ENCODE measurements around the gene ZFY.

DNA sequence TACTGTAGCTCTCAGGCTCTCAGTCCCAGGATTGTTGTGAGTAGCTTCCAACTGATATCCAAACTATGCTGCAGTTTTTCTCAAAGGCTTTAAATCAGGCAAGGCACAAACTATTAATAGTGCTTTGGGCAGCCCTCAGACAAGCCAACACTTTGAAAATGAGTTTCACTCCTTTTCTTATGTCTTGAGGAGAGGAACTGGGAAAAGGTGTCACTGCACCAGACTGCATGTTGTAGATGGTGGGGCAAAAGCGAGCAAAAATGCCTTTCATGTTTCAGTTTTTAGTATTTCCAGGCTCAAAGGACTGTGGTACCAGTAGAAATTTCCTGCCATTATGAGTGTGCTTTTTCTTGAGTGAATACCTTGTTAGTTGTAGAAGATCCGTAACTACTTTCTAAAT is 39.1 kb upstream of the ZFY start:
- TF ChIP-seq, protein P1, sequence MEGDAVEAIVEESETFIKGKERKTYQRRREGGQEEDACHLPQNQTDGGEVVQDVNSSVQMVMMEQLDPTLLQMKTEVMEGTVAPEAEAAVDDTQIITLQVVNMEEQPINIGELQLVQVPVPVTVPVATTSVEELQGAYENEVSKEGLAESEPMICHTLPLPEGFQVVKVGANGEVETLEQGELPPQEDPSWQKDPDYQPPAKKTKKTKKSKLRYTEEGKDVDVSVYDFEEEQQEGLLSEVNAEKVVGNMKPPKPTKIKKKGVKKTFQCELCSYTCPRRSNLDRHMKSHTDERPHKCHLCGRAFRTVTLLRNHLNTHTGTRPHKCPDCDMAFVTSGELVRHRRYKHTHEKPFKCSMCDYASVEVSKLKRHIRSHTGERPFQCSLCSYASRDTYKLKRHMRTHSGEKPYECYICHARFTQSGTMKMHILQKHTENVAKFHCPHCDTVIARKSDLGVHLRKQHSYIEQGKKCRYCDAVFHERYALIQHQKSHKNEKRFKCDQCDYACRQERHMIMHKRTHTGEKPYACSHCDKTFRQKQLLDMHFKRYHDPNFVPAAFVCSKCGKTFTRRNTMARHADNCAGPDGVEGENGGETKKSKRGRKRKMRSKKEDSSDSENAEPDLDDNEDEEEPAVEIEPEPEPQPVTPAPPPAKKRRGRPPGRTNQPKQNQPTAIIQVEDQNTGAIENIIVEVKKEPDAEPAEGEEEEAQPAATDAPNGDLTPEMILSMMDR (IDR thresholded peaks at IDR 0.05; ENCODE audit: low read depth, low read length), result no peak
- no peak for TF ChIP-seq EZH2phosphoT487 (IDR thresholded peaks at IDR 0.05; ENCODE audit: low read depth)
